SK-N-SH treated with all-trans-retinoic acid at 6 μM for 48 hours (cell line): ENCODE results near the gene TTLL8.

Experiments used
- ATAC-seq: fragments of 200-7000 bp; cut with Tn5 transposase; 3 replicates; pipeline ENCODE4 v1.9.1; 2020; ENCODE audit warnings: mild to moderate bottlenecking, moderate library complexity
- ARNTL ChIP-seq: fragments of 450-650 bp; formaldehyde crosslinking; IDR thresholded peaks from 2 replicates; pipeline ENCODE4 v1.5.0; 2020; ENCODE audit warnings: low read depth, mild to moderate bottlenecking, moderate library complexity, borderline replicate concordance
- BACH2 ChIP-seq: fragments of 250-450 bp; sonication (Bioruptor Pico); IDR thresholded peaks from 2 replicates; pipeline ENCODE4 v1.9.0; 2021; ENCODE audit warnings: mild to moderate bottlenecking, borderline replicate concordance
- CREB5 ChIP-seq: fragments of 250-450 bp; sonication (Bioruptor Pico); IDR thresholded peaks from 2 replicates; pipeline ENCODE4 v1.5.1; 2020; ENCODE audit warnings: low read depth, mild to moderate bottlenecking, moderate library complexity
- CSDC2 ChIP-seq: fragments of 250-450 bp; sonication (Bioruptor Pico); IDR thresholded peaks from 2 replicates; pipeline ENCODE4 v1.5.0; 2020; ENCODE audit warnings: mild to moderate bottlenecking, moderate library complexity
- ISL1 ChIP-seq: fragments of 250-450 bp; sonication (Bioruptor Pico); IDR thresholded peaks from 2 replicates; pipeline ENCODE4 v2.1.2; 2022; ENCODE audit warnings: mild to moderate bottlenecking, moderate library complexity
- OSR1 ChIP-seq: fragments of 250-450 bp; sonication (Bioruptor Pico); IDR thresholded peaks from 2 replicates; pipeline ENCODE4 v1.8.0; 2022; ENCODE audit warnings: moderate library complexity, mild to moderate bottlenecking, inconsistent platforms
- POU6F1 ChIP-seq: fragments of 250-450 bp; sonication (Bioruptor Pico); IDR thresholded peaks from 2 replicates; pipeline ENCODE4 v1.8.0; 2021; ENCODE audit warnings: low read depth, mild to moderate bottlenecking, moderate library complexity, borderline replicate concordance
- PPARA ChIP-seq: fragments of 250-450 bp; sonication (Bioruptor Pico); IDR thresholded peaks from 2 replicates; pipeline ENCODE4 v1.5.0; 2020; ENCODE audit warnings: mild to moderate bottlenecking, borderline replicate concordance
- RARB ChIP-seq: fragments of 250-450 bp; sonication (Bioruptor Pico); IDR thresholded peaks from 2 replicates; pipeline ENCODE4 v1.8.0; 2021; ENCODE audit warnings: mild to moderate bottlenecking, moderate library complexity
- SNAI2 ChIP-seq: fragments of 250-450 bp; sonication (Bioruptor Pico); IDR thresholded peaks from 2 replicates; pipeline ENCODE4 v1.5.0; 2020; ENCODE audit warnings: mild to moderate bottlenecking, moderate library complexity
- TCF4 ChIP-seq: fragments of 250-450 bp; sonication (Bioruptor Pico); IDR thresholded peaks from 2 replicates; pipeline ENCODE4 v1.8.0; 2021; ENCODE audit warnings: mild to moderate bottlenecking, moderate library complexity, borderline replicate concordance
- TOX ChIP-seq: fragments of 250-450 bp; sonication (Bioruptor Pico); IDR thresholded peaks from 2 replicates; pipeline ENCODE4 v1.8.0; 2021; ENCODE audit warnings: mild to moderate bottlenecking, moderate library complexity, borderline replicate concordance
- ZC3H10 ChIP-seq: fragments of 250-450 bp; sonication (Bioruptor Pico); IDR thresholded peaks from 2 replicates; pipeline ENCODE4 v1.5.1; 2021; ENCODE audit warnings: mild to moderate bottlenecking, moderate library complexity
- ZFP3 ChIP-seq: fragments of 250-450 bp; sonication (Bioruptor Pico); IDR thresholded peaks from 2 replicates; pipeline ENCODE4 v1.5.0; 2020; ENCODE audit warnings: mild to moderate bottlenecking, moderate library complexity
- ZFP30 ChIP-seq: fragments of 450-650 bp; formaldehyde crosslinking; IDR thresholded peaks from 2 replicates; pipeline ENCODE4 v1.5.0; 2022; ENCODE audit warnings: mild to moderate bottlenecking, moderate library complexity
- ZNF565 ChIP-seq: fragments of 450-650 bp; formaldehyde crosslinking; conservative IDR thresholded peaks from 2 replicates; pipeline ENCODE4 v1.5.0; 2020; ENCODE audit warnings: low read depth, mild to moderate bottlenecking, moderate library complexity
- ZNF70 ChIP-seq: fragments of 450-650 bp; formaldehyde crosslinking; IDR thresholded peaks from 2 replicates; pipeline ENCODE4 v1.5.0; 2020; ENCODE audit warnings: mild to moderate bottlenecking, moderate library complexity
- ZNF8 ChIP-seq: fragments of 450-650 bp; formaldehyde crosslinking; IDR thresholded peaks from 2 replicates; pipeline ENCODE4 v1.5.0; 2020; ENCODE audit warnings: mild to moderate bottlenecking, moderate library complexity
- TF ChIP-seq, protein P1 (sequence below): fragments of 250-450 bp; sonication (Bioruptor Pico); IDR thresholded peaks from 2 replicates; pipeline ENCODE4 v1.5.1; 2021; ENCODE audit warnings: mild to moderate bottlenecking, moderate library complexity

TTLL8 gene

DNA sequence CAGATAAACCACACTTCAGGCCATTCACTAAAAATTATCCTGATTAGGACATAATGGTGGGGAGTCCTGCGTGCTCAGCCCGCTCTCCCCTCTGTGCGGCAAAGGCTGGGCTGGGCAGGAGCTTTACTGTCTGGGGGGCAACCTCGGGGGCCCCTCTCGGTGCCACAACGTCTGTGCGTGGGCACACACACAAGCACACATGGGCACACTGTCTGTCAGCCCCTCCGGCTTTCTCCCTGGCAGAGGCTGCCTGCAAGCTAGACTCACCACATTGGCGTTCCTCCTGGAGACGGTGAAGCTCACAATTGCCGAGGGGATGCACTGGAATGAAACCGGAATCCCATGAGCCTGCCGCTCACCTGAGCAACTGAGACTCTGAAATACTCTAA lies 22.0 kb upstream of the TTLL8 start:
- no peak for ATAC-seq
- no peak for TF ChIP-seq SNAI2 (CRISPR knock-in tag)
- TF ChIP-seq CREB5 (CRISPR knock-in tag) = no peak
- no peak for TF ChIP-seq TOX (CRISPR knock-in tag)
- TF ChIP-seq ZFP30 (CRISPR knock-in tag) = no peak
- no peak for TF ChIP-seq OSR1 (CRISPR knock-in tag)
- no peak for TF ChIP-seq ZNF70 (CRISPR knock-in tag)
- no peak for TF ChIP-seq TCF4
- TF ChIP-seq PPARA (CRISPR knock-in tag) = no peak
- no peak for TF ChIP-seq ZNF8 (CRISPR knock-in tag)
- TF ChIP-seq BACH2 = no peak
- TF ChIP-seq ZNF565 = no peak

DNA sequence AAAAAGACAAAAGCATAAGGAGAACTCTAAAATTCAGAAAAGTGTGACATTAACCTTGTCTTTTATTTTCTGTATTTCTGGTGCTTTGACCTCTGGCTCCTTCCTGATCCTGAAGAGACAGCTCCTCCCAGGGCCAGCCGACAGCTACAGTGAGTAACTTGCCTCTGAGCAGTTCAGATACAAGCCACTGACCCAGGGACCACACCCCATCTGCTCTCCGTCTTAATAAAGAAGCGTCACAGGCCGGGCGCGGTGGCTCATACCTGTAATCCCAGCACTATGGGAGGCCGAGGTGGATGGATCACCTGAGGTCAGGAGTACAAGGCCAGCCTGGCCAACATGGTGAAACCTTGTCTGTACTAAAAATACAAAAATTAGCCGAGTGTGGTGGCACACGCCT lies 20.7 kb upstream of the TTLL8 start:
- TF ChIP-seq RARB (CRISPR knock-in tag) (no peak), ISL1 (CRISPR knock-in tag) (no peak), POU6F1 (no peak), CSDC2 (no peak), ARNTL (CRISPR knock-in tag) (no peak), CREB5 (CRISPR knock-in tag) (no peak), ZC3H10 (no peak), SNAI2 (CRISPR knock-in tag) (no peak)
- TF ChIP-seq, protein P1, sequence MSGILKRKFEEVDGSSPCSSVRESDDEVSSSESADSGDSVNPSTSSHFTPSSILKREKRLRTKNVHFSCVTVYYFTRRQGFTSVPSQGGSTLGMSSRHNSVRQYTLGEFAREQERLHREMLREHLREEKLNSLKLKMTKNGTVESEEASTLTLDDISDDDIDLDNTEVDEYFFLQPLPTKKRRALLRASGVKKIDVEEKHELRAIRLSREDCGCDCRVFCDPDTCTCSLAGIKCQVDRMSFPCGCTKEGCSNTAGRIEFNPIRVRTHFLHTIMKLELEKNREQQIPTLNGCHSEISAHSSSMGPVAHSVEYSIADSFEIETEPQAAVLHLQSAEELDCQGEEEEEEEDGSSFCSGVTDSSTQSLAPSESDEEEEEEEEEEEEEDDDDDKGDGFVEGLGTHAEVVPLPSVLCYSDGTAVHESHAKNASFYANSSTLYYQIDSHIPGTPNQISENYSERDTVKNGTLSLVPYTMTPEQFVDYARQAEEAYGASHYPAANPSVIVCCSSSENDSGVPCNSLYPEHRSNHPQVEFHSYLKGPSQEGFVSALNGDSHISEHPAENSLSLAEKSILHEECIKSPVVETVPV (CRISPR knock-in tag) = no peak
- no peak for ATAC-seq

- TF ChIP-seq TOX (CRISPR knock-in tag) = no peak
Observed at GRCh38 chr22:50078246-50078645, 20.1 kb upstream of the TTLL8 start.

GRCh38 chr22:50076646-50077535 lies 18.8 kb upstream of the TTLL8 start:
- no peak for ATAC-seq
- TF ChIP-seq TOX (CRISPR knock-in tag) (no peak), ARNTL (CRISPR knock-in tag) (no peak), ISL1 (CRISPR knock-in tag) (no peak), PPARA (CRISPR knock-in tag) (no peak), RARB (CRISPR knock-in tag) (no peak), ZFP3 (CRISPR knock-in tag) (no peak), ZNF70 (CRISPR knock-in tag) (no peak)

More at GRCh38 chr22:50078246-50078645, 20.1 kb upstream of the TTLL8 start:
- ATAC-seq = no peak
